GM15510 (cell line): ENCODE measurements around the gene PAQR5.

ENCODE experiments used
- POLR2A ChIP-seq: IDR thresholded peaks from 3 replicates; pipeline ENCODE4 v1.6.1; 2011; ENCODE audit warnings: borderline replicate concordance; ENCODE audit not compliant: insufficient read length; ENCODE audit errors: extremely low read depth

Gene PAQR5

GRCh38 chr15:69434238-69434637 lies 135.5 kb downstream of the PAQR5 start:
- TF ChIP-seq POLR2A = no peak

GRCh38 chr15:69434679-69435078 lies 136.0 kb downstream of the PAQR5 start:
- no peak for TF ChIP-seq POLR2A

GRCh38 chr15:69435985-69436384 lies 137.3 kb downstream of the PAQR5 start:
- no peak for TF ChIP-seq POLR2A

GRCh38 chr15:69436951-69437350 lies 138.2 kb downstream of the PAQR5 start:
- TF ChIP-seq POLR2A = no peak

- TF ChIP-seq POLR2A = no peak
These were observed 140.9 kb downstream of the PAQR5 start for GRCh38 chr15:69439623-69440022.

GRCh38 chr15:69443032-69443611 lies 144.4 kb downstream of the PAQR5 start:
- no peak for TF ChIP-seq POLR2A

GRCh38 chr15:69444686-69445085 lies 146.0 kb downstream of the PAQR5 start:
- no peak for TF ChIP-seq POLR2A

- TF ChIP-seq POLR2A = no peak
These were observed 148.2 kb downstream of the PAQR5 start for GRCh38 chr15:69446953-69447352.

- TF ChIP-seq POLR2A = no peak
These were observed 152.4 kb downstream of the PAQR5 start for GRCh38 chr15:69450968-69451695.

GRCh38 chr15:69451951-69452691 lies 153.4 kb downstream of the PAQR5 start:
- TF ChIP-seq POLR2A = no peak

GRCh38 chr15:69452692-69453521 lies 154.2 kb downstream of the PAQR5 start, which contains the start of gene RPLP1:
Gene RPLP1, plus strand, starts transcription at chr15:69452818. Its CDS starts 131 bp downstream, at chr15:69452949.
- peak; percentile 100 for TF ChIP-seq POLR2A

GRCh38 chr15:69454953-69455352 lies 156.2 kb downstream of the PAQR5 start:
- no peak for TF ChIP-seq POLR2A

GRCh38 chr15:69456208-69457166 lies 157.8 kb downstream of the PAQR5 start:
- peak; percentile 45 for TF ChIP-seq POLR2A
